Erythroblast (primary cell): ENCODE data around the gene TRIM67.

Source experiments
- GATA1 ChIP-seq: IDR thresholded peaks from 2 replicates; pipeline ENCODE4 v1.6.1; 2011; ENCODE audit warnings: low read depth, mild to moderate bottlenecking, control low read depth, low read length, moderate library complexity
- POLR2A ChIP-seq: IDR thresholded peaks from 2 replicates; pipeline ENCODE4 v1.6.1; 2011; ENCODE audit warnings: mild to moderate bottlenecking, low read length

DNA sequence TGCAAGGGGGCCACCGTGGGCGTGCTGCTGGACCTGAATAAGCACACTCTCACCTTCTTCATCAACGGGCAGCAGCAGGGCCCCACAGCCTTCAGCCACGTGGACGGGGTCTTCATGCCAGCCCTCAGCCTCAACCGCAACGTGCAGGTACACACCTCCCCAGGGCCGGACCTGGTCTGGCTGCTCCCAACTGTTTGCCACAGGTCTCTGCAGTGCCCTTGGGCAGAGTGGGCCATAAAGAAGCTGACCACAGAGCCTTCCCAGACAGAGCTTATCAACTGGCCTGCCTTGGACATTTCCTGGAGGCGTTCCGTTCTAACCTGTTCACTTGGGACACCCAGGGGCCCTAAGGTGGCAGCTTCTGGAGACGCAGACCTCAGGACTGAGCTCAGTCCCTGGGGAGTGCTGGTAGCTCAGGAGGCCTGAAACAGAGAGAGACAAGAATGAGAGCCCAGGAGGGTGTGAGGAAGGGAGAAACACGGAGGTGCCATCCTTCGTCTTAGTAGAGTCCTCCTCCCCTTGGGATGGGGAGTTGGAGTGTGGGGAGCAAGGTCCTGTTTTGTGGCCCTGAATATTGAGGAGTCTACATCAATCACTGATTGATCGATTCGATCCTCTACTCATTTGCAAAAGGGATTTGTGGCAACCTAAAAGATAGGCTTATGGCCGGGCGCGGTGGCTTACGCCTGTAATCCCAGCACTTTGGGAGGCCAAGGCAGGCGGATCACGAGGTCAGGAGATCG lies 52.1 kb downstream of the TRIM67 start:
- TF ChIP-seq POLR2A, result no peak
- TF ChIP-seq GATA1, result no peak
